GM12878 (cell line): Measurements from ENCODE around the gene CDKN1B. TPM values are rescaled to one million over a fixed set of nuclear protein-coding genes. Genes with fewer than 3 reads are reported as not detected.

Experiments used
- ATF7 ChIP-seq: fragments of 450-650 bp; IDR thresholded peaks from 2 replicates; pipeline ENCODE4 v1.6.1; 2016; ENCODE audit warnings: low read depth, mild to moderate bottlenecking
- CHD1 ChIP-seq: IDR thresholded peaks from 2 replicates; pipeline ENCODE4 v1.6.1; 2012; ENCODE audit warnings: low read depth, low read length, improper control_type of control experiment
- EGR1 ChIP-seq, 2 experiments: IDR thresholded peaks; 1 replicate in 1 of 2; 2 replicates in 1 of 2; pipeline ENCODE4 v1.6.1; 2011 to 2012; ENCODE audit warnings: low read depth in 2 of 2, low read length in 2 of 2, borderline replicate concordance in 1 of 2, mild to moderate bottlenecking in 1 of 2, moderate library complexity in 1 of 2
- NBN ChIP-seq: fragments of 450-650 bp; IDR thresholded peaks from 2 replicates; pipeline ENCODE4 v1.6.1; 2016
- NRF1 ChIP-seq: conservative IDR thresholded peaks from 2 replicates; pipeline ENCODE4 v1.6.1; 2011; ENCODE audit warnings: mild to moderate bottlenecking, low read depth, low read length, improper control_type of control experiment
- RELA ChIP-seq: fragments of 450-650 bp; IDR thresholded peaks from 2 replicates; pipeline ENCODE4 v1.8.0; 2014; ENCODE audit warnings: borderline replicate concordance; ENCODE audit not compliant: partially characterized antibody
- SIN3A ChIP-seq: IDR thresholded peaks from 2 replicates; pipeline ENCODE4 v1.6.1; 2012; ENCODE audit warnings: low read depth, low read length, improper control_type of control experiment
- ZBED1 ChIP-seq: IDR thresholded peaks from 2 replicates; pipeline ENCODE4 v1.6.1; 2016; ENCODE audit warnings: borderline replicate concordance
- ZNF384 ChIP-seq: IDR thresholded peaks from 2 replicates; pipeline ENCODE4 v1.6.1; 2012; ENCODE audit warnings: low read depth, mild to moderate bottlenecking, low read length, improper control_type of control experiment, borderline replicate concordance
- ZZZ3 ChIP-seq: IDR thresholded peaks from 2 replicates; pipeline ENCODE4 v1.6.1; 2011; ENCODE audit warnings: low read depth; ENCODE audit not compliant: control insufficient read depth, insufficient read length
- polyA plus RNA-seq, 11 experiments: library from polyadenylated mRNA; depleted of rRNA in 4 of 11; unstranded in 6 of 11; stranded (reverse) in 5 of 11; fragments of >200 nt; fragmentation: Nextera tagmentation in 4 of 11; fragmentation: Illumina TruSeq in 1 of 11; extraction: Ambion mirVana in 4 of 11; extraction: Trizol in 1 of 11; gene quantifications; 1 replicate in 1 of 11; 2 replicates in 10 of 11; pipeline versions ENCODE4 v1.2.1 to v1.2.3, GENCODE V29; 2011 to 2016; ENCODE audit warnings: inconsistent platforms in 2 of 11, missing spikeins in 2 of 11, low read depth in 1 of 11
- total RNA-seq, 4 experiments: library from RNA; depleted of rRNA in 3 of 4; stranded (reverse); fragments of >200 nt in 3 of 4; fragmentation: Illumina TruSeq in 1 of 4; extraction: Trizol in 1 of 4; gene quantifications; 2 replicates each; pipeline versions ENCODE4 v1.2.1 to v1.2.3, GENCODE V29; 2013 to 2021
- TF ChIP-seq, protein P1 (sequence below): fragments of 450-650 bp; IDR thresholded peaks from 2 replicates; pipeline ENCODE4 v1.6.1; 2016; ENCODE audit warnings: mild to moderate bottlenecking
- TF ChIP-seq, protein P2 (sequence below): IDR thresholded peaks from 2 replicates; pipeline ENCODE4 v1.6.1; 2011; ENCODE audit warnings: borderline replicate concordance, low read depth, mild to moderate bottlenecking, moderate library complexity, low read length; ENCODE audit not compliant: insufficient read depth, poor library complexity, severe bottlenecking
- TF ChIP-seq, protein P3 (sequence below): fragments of 450-650 bp; IDR thresholded peaks from 2 replicates; pipeline ENCODE4 v1.6.1; 2018; ENCODE audit warnings: mild to moderate bottlenecking, low read depth, moderate library complexity; ENCODE audit not compliant: partially characterized antibody
- TF ChIP-seq, protein P4 (sequence below): fragments of 450-650 bp; IDR thresholded peaks from 2 replicates; pipeline ENCODE4 v1.6.1; 2017; ENCODE audit warnings: mild to moderate bottlenecking, moderate library complexity
- TF ChIP-seq, protein P5 (sequence below): IDR thresholded peaks from 2 replicates; pipeline ENCODE4 v1.6.1; 2011; ENCODE audit warnings: low read depth, mild to moderate bottlenecking, low read length, moderate library complexity, borderline replicate concordance; ENCODE audit errors: extremely low read depth

Gene CDKN1B
- total and polyA plus RNA-seq, 10 of the 15 experiments (the other 5 are each of a cell fraction or from before 2014, with no cell fraction given), result 4.2 to 39.1 (median 23.1) TPM

DNA sequence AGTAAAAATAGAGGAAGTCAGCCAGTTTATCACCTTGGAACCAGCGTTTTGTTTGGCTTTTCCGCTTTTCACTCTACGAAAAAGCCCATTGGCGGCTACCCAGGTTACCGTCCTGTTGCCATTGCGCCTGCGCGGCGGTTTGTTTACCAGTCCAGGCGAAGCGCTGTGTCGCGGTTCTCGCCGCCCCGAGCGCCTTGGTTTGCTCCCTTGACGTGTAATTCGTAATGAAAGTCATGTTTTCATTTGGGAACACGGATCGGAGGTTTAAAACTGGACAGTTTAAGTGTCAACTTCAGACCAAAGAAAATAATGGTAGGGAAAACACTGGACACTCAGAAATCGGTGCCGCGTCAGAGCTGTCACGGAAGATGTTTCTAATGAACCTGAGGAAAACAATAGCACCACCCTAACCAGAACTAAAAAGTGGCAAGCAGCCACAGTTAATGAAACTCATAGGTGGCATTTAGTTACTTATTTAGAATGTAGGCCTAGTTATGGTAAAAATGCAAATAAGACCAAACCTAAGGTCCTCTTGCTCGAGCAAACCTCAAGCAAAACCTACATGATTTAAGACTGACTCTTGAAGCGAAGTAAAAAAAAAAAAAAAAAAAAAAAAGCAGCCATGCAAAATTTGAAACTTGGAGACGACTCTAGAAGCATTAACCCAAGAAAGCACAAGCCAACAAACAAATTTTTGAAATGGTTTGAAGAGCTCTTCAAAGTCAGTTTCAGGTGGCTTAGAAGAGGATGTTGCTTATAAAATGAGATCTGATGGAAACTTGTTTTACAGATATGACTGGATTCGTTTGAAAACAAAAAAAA is 20.4 kb upstream of the CDKN1B start (continued):
- TF ChIP-seq, protein P1, sequence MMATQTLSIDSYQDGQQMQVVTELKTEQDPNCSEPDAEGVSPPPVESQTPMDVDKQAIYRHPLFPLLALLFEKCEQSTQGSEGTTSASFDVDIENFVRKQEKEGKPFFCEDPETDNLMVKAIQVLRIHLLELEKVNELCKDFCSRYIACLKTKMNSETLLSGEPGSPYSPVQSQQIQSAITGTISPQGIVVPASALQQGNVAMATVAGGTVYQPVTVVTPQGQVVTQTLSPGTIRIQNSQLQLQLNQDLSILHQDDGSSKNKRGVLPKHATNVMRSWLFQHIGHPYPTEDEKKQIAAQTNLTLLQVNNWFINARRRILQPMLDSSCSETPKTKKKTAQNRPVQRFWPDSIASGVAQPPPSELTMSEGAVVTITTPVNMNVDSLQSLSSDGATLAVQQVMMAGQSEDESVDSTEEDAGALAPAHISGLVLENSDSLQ, result peak; percentile 75
- peak; percentile 66 for TF ChIP-seq SIN3A
- TF ChIP-seq, protein P2, sequence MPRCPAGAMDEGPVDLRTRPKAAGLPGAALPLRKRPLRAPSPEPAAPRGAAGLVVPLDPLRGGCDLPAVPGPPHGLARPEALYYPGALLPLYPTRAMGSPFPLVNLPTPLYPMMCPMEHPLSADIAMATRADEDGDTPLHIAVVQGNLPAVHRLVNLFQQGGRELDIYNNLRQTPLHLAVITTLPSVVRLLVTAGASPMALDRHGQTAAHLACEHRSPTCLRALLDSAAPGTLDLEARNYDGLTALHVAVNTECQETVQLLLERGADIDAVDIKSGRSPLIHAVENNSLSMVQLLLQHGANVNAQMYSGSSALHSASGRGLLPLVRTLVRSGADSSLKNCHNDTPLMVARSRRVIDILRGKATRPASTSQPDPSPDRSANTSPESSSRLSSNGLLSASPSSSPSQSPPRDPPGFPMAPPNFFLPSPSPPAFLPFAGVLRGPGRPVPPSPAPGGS, result no peak
- TF ChIP-seq CHD1, result peak; percentile 86
- TF ChIP-seq, protein P3, sequence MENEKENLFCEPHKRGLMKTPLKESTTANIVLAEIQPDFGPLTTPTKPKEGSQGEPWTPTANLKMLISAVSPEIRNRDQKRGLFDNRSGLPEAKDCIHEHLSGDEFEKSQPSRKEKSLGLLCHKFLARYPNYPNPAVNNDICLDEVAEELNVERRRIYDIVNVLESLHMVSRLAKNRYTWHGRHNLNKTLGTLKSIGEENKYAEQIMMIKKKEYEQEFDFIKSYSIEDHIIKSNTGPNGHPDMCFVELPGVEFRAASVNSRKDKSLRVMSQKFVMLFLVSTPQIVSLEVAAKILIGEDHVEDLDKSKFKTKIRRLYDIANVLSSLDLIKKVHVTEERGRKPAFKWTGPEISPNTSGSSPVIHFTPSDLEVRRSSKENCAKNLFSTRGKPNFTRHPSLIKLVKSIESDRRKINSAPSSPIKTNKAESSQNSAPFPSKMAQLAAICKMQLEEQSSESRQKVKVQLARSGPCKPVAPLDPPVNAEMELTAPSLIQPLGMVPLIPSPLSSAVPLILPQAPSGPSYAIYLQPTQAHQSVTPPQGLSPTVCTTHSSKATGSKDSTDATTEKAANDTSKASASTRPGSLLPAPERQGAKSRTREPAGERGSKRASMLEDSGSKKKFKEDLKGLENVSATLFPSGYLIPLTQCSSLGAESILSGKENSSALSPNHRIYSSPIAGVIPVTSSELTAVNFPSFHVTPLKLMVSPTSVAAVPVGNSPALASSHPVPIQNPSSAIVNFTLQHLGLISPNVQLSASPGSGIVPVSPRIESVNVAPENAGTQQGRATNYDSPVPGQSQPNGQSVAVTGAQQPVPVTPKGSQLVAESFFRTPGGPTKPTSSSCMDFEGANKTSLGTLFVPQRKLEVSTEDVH, result no peak
- TF ChIP-seq ZZZ3, result no peak
- no peak for TF ChIP-seq EGR1 (IDR thresholded peaks at IDR 0.05; ENCODE audit: borderline replicate concordance in 1 of 2, low read depth in 2 of 2, low read length in 2 of 2)
- no peak; the same call in 1 of the 2 replicates for TF ChIP-seq ZBED1
- TF ChIP-seq, protein P4, sequence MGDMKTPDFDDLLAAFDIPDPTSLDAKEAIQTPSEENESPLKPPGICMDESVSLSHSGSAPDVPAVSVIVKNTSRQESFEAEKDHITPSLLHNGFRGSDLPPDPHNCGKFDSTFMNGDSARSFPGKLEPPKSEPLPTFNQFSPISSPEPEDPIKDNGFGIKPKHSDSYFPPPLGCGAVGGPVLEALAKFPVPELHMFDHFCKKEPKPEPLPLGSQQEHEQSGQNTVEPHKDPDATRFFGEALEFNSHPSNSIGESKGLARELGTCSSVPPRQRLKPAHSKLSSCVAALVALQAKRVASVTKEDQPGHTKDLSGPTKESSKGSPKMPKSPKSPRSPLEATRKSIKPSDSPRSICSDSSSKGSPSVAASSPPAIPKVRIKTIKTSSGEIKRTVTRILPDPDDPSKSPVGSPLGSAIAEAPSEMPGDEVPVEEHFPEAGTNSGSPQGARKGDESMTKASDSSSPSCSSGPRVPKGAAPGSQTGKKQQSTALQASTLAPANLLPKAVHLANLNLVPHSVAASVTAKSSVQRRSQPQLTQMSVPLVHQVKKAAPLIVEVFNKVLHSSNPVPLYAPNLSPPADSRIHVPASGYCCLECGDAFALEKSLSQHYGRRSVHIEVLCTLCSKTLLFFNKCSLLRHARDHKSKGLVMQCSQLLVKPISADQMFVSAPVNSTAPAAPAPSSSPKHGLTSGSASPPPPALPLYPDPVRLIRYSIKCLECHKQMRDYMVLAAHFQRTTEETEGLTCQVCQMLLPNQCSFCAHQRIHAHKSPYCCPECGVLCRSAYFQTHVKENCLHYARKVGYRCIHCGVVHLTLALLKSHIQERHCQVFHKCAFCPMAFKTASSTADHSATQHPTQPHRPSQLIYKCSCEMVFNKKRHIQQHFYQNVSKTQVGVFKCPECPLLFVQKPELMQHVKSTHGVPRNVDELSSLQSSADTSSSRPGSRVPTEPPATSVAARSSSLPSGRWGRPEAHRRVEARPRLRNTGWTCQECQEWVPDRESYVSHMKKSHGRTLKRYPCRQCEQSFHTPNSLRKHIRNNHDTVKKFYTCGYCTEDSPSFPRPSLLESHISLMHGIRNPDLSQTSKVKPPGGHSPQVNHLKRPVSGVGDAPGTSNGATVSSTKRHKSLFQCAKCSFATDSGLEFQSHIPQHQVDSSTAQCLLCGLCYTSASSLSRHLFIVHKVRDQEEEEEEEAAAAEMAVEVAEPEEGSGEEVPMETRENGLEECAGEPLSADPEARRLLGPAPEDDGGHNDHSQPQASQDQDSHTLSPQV, result no peak
- peak; percentile 80 for TF ChIP-seq ATF7
- TF ChIP-seq, protein P5, sequence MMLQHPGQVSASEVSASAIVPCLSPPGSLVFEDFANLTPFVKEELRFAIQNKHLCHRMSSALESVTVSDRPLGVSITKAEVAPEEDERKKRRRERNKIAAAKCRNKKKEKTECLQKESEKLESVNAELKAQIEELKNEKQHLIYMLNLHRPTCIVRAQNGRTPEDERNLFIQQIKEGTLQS, result no peak
- peak; percentile 86 for TF ChIP-seq NRF1
- TF ChIP-seq ZNF384, result peak; percentile 99
- TF ChIP-seq RELA, result no peak
- TF ChIP-seq NBN, result peak; percentile 90
